ENCODE results near the gene CAMSAP3.

CAMSAP3 gene

DNA sequence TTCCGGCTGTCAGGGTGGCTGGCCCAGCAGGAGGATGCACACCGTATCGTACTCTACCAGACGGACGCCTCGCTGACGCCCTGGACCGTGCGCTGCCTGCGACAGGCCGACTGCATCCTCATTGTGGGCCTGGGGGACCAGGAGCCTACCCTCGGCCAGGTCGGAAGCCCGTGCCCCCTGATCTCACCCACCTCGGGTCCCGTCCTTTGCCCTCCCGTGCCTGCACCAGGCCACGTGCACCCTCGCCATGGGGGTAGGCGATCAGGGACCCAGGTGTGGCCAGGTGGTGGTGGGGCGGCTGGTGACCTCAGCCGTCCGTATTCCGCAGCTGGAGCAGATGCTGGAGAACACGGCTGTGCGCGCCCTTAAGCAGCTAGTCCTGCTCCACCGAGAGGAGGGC, 41.1 kb upstream of the CAMSAP3 start:
- Histone ChIP-seq H3K4me3 (ENCODE audit: low read length in 2 of 2) (no peak overlapping the region), H3K4me1 (ENCODE audit: control insufficient read depth in 2 of 2, insufficient read depth in 1 of 2, low read depth in 1 of 2, low read length in 2 of 2) (peaks cover 0 to 5% of the 10 kb centered on the region in 2 donors), H3K27ac (replicated peaks; ENCODE audit: low read length) (no peak overlapping the region), H2AFZ (ENCODE audit: low read length) (no peak overlapping the region), H3K4ac (ENCODE audit: low read length) (no peak overlapping the region), H3K14ac (ENCODE audit: low read length) (no peak overlapping the region), H3K23ac (ENCODE audit: low read depth, low read length, poor library complexity) (peak overlapping the region; percentile 91), H2BK5ac (ENCODE audit: low read length) (no peak overlapping the region), H3K27me3 (ENCODE audit: control insufficient read depth in 3 of 3, insufficient read depth in 3 of 3, low read depth in 1 of 3, low read length in 3 of 3) (no peaks in the 10 kb centered on the region), H2BK120ac (ENCODE audit: low read depth, low read length) (no peak overlapping the region), H2AK5ac (ENCODE audit: low read depth, low read length) (no peak overlapping the region), H3K79me1 (ENCODE audit: low read depth, low read length) (peaks cover 7% of the 10 kb centered on the region), H2BK15ac (ENCODE audit: low read length) (no peak overlapping the region), H3K4me2 (ENCODE audit: insufficient read depth, low read length, poor library complexity, severe bottlenecking) (no peak overlapping the region), H2BK12ac (ENCODE audit: low read length) (peak overlapping the region; percentile 89), H3K9ac (ENCODE audit: low read depth, low read length, poor library complexity) (peak overlapping the region; percentile 21), H3K9me3 (replicated peaks in 1 of 2; ENCODE audit: control insufficient read depth in 2 of 2, insufficient read depth in 1 of 2, low read depth in 1 of 2, low read length in 2 of 2) (peaks cover 0 to 4% of the 10 kb centered on the region in 2 donors), H4K91ac (ENCODE audit: low read depth, low read length, poor library complexity) (no peak overlapping the region), H3K18ac (ENCODE audit: low read length) (no peak overlapping the region), H4K8ac (ENCODE audit: low read depth, low read length) (no peak overlapping the region), H3K36me3 (replicated peaks in 1 of 2; ENCODE audit: control insufficient read depth in 2 of 2, insufficient read depth in 2 of 2, low read length in 2 of 2) (peaks cover 35 to 36% of the 10 kb centered on the region in 2 donors)
- no CpG with 5 or more reads among the region's 28 CpGs for WGBS, 2 donors (ENCODE audit: extremely low coverage in 2 of 2, insufficient read length in 2 of 2, insufficient replicate concordance in 1 of 2)
- DNase-seq (ENCODE audit: low spot score), result no peak

DNA sequence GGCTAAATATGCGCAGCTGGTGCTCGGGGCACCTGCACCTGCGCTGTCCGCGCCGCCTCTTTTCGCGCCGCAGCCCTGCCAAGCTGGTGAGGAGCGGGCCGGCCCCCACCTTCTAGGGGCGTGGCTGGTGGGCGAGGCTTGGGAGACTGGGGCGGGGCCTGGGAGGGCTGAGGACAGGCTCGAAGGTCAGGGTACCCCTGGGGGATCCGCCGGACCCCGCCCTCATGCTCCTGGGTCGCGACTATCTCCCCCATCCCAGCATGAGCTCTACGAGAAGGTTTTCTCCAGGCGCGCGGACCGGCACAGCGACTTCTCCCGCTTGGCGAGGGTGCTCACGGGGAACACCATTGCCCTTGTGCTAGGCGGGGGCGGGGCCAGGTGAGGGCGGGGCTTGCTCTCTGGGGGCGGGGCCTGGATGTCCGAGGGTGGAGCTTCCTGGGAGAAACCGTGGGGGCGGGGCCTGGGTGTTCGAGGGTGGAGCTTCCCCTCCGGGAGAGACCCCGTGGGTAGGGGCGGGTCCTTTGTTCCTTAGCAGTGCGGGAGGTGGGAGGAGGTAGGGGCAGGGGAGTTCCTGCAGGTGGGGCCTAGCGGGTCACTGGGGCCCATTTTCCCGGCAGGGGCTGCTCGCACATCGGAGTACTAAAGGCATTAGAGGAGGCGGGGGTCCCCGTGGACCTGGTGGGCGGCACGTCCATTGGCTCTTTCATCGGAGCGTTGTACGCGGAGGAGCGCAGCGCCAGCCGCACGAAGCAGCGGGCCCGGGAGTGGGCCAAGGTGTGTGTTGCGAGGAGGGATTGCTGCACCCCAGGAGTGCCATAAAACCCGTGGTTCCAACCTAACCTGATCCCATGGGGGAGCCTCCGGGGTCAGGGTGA, 40.4 kb upstream of the CAMSAP3 start:
- Histone ChIP-seq H2BK12ac (ENCODE audit: low read length) (peak overlapping the region; percentile 89), H3K23ac (ENCODE audit: low read depth, low read length, poor library complexity) (peak overlapping the region; percentile 91), H3K4ac (ENCODE audit: low read length) (no peak overlapping the region), H3K27ac (replicated peaks; ENCODE audit: low read length) (no peak overlapping the region), H3K9me3 (replicated peaks in 1 of 2; ENCODE audit: control insufficient read depth in 2 of 2, insufficient read depth in 1 of 2, low read depth in 1 of 2, low read length in 2 of 2) (peaks cover 0 to 4% of the 10 kb centered on the region in 2 donors), H3K4me1 (ENCODE audit: control insufficient read depth in 2 of 2, insufficient read depth in 1 of 2, low read depth in 1 of 2, low read length in 2 of 2) (peaks cover 0 to 5% of the 10 kb centered on the region in 2 donors), H3K14ac (ENCODE audit: low read length) (peak overlapping the region; percentile 8), H2AFZ (ENCODE audit: low read length) (no peak overlapping the region), H4K91ac (ENCODE audit: low read depth, low read length, poor library complexity) (no peak overlapping the region), H2AK5ac (ENCODE audit: low read depth, low read length) (no peak overlapping the region), H4K8ac (ENCODE audit: low read depth, low read length) (no peak overlapping the region), H3K18ac (ENCODE audit: low read length) (peak overlapping the region; percentile 38), H2BK120ac (ENCODE audit: low read depth, low read length) (no peak overlapping the region), H3K36me3 (replicated peaks in 1 of 2; ENCODE audit: control insufficient read depth in 2 of 2, insufficient read depth in 2 of 2, low read length in 2 of 2) (peaks cover 35% of the 10 kb centered on the region in 2 donors), H3K79me1 (ENCODE audit: low read depth, low read length) (peaks cover 7% of the 10 kb centered on the region), H3K27me3 (ENCODE audit: control insufficient read depth in 3 of 3, insufficient read depth in 3 of 3, low read depth in 1 of 3, low read length in 3 of 3) (no peaks in the 10 kb centered on the region), H2BK15ac (ENCODE audit: low read length) (no peak overlapping the region), H3K4me2 (ENCODE audit: insufficient read depth, low read length, poor library complexity, severe bottlenecking) (no peak overlapping the region), H3K4me3 (ENCODE audit: low read length in 2 of 2) (no peak overlapping the region), H3K9ac (ENCODE audit: low read depth, low read length, poor library complexity) (no peak overlapping the region), H2BK5ac (ENCODE audit: low read length) (no peak overlapping the region)
- DNase-seq (ENCODE audit: low spot score), result no peak
- no CpG with 5 or more reads among the region's 62 CpGs for WGBS, 2 donors (ENCODE audit: extremely low coverage in 2 of 2, insufficient read length in 2 of 2, insufficient replicate concordance in 1 of 2)

DNA sequence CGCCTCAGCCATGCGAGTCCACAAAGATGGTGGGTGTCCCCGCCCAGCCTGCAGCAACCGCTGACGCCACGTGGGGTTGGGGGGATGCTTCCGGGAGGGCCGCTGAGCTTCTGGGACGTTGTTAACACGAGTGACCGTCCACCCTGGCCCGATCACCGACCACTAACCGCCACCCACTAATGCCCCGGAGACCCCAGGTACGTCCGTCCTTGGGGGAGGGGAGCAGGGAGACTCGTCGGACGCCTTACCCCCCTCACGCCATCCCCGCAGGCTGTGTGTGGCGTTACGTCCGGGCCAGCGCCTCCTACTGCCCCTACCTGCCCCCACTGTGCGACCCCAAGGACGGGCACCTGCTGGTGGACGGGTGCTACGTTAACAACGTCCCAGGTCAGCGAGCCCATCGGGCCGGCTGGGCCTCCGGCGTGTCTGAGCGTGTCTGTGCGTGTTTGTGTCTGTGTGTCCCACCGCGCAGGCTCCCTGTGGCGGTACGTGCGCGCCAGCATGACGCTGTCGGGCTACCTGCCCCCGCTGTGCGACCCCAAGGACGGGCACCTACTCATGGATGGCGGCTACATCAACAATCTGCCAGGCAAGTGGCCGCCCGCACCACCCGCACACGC, 38.9 kb upstream of the CAMSAP3 start:
- H3K27ac ChIP-seq (replicated peaks; ENCODE audit: low read length), result no peak overlapping the region
- H3K36me3 ChIP-seq (replicated peaks in 1 of 2; ENCODE audit: control insufficient read depth in 2 of 2, insufficient read depth in 2 of 2, low read length in 2 of 2), result peaks cover 29 to 34% of the 10 kb centered on the region in 2 donors
- H2BK5ac ChIP-seq (ENCODE audit: low read length), result peak overlapping the region; percentile 53
- peak overlapping the region; percentile 17 for H4K8ac ChIP-seq (ENCODE audit: low read depth, low read length)
- peak overlapping the region in 1 of 2 donors; percentile 46 for H3K4me3 ChIP-seq (ENCODE audit: low read length in 2 of 2)
- H3K4me2 ChIP-seq (ENCODE audit: insufficient read depth, low read length, poor library complexity, severe bottlenecking), result no peak overlapping the region
- no CpG with 5 or more reads among the region's 54 CpGs for WGBS, 2 donors (ENCODE audit: extremely low coverage in 2 of 2, insufficient read length in 2 of 2, insufficient replicate concordance in 1 of 2)
- no peak overlapping the region for H2AFZ ChIP-seq (ENCODE audit: low read length)
- no peak overlapping the region for H3K14ac ChIP-seq (ENCODE audit: low read length)
- peak overlapping the region; percentile 80 for H3K23ac ChIP-seq (ENCODE audit: low read depth, low read length, poor library complexity)
- H2AK5ac ChIP-seq (ENCODE audit: low read depth, low read length), result no peak overlapping the region
- H2BK120ac ChIP-seq (ENCODE audit: low read depth, low read length), result no peak overlapping the region
- H4K91ac ChIP-seq (ENCODE audit: low read depth, low read length, poor library complexity), result no peak overlapping the region
- no peak overlapping the region for H3K9ac ChIP-seq (ENCODE audit: low read depth, low read length, poor library complexity)
- peaks cover 0 to 4% of the 10 kb centered on the region in 2 donors for H3K9me3 ChIP-seq (replicated peaks in 1 of 2; ENCODE audit: control insufficient read depth in 2 of 2, insufficient read depth in 1 of 2, low read depth in 1 of 2, low read length in 2 of 2)
- no peak for DNase-seq (ENCODE audit: low spot score)
- H3K4me1 ChIP-seq (ENCODE audit: control insufficient read depth in 2 of 2, insufficient read depth in 1 of 2, low read depth in 1 of 2, low read length in 2 of 2), result no peaks in the 10 kb centered on the region
- no peaks in the 10 kb centered on the region for H3K27me3 ChIP-seq (ENCODE audit: control insufficient read depth in 3 of 3, insufficient read depth in 3 of 3, low read depth in 1 of 3, low read length in 3 of 3)
- peaks cover 7% of the 10 kb centered on the region for H3K79me1 ChIP-seq (ENCODE audit: low read depth, low read length)
- no peak overlapping the region for H2BK15ac ChIP-seq (ENCODE audit: low read length)
- no peak overlapping the region for H3K18ac ChIP-seq (ENCODE audit: low read length)
- no peak overlapping the region for H2BK12ac ChIP-seq (ENCODE audit: low read length)
- no peak overlapping the region for H3K4ac ChIP-seq (ENCODE audit: low read length)

DNA sequence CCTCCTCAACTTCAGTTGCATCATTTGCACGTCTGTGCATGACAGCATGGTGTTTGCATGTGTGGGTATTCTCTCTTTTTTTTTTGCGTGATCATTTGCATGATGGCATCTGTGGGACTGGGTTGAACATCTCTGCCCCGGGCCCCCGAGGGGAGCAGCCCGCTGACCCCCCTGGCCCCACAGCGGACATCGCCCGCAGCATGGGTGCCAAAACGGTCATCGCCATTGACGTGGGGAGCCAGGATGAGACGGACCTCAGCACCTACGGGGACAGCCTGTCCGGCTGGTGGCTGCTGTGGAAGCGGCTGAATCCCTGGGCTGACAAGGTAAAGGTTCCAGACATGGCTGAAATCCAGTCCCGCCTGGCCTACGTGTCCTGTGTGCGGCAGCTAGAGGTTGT, 37.0 kb upstream of the CAMSAP3 start:
- Histone ChIP-seq H2BK5ac (ENCODE audit: low read length) (no peak overlapping the region), H4K91ac (ENCODE audit: low read depth, low read length, poor library complexity) (no peak overlapping the region), H3K36me3 (replicated peaks in 1 of 2; ENCODE audit: control insufficient read depth in 2 of 2, insufficient read depth in 2 of 2, low read length in 2 of 2) (peaks cover 29 to 34% of the 10 kb centered on the region in 2 donors), H3K4me2 (ENCODE audit: insufficient read depth, low read length, poor library complexity, severe bottlenecking) (no peak overlapping the region), H3K9me3 (replicated peaks in 1 of 2; ENCODE audit: control insufficient read depth in 2 of 2, insufficient read depth in 1 of 2, low read depth in 1 of 2, low read length in 2 of 2) (peaks cover 0 to 4% of the 10 kb centered on the region in 2 donors), H3K27ac (replicated peaks; ENCODE audit: low read length) (no peak overlapping the region), H2BK12ac (ENCODE audit: low read length) (no peak overlapping the region), H3K14ac (ENCODE audit: low read length) (no peak overlapping the region), H4K8ac (ENCODE audit: low read depth, low read length) (no peak overlapping the region), H2BK15ac (ENCODE audit: low read length) (no peak overlapping the region), H3K4ac (ENCODE audit: low read length) (no peak overlapping the region), H3K79me1 (ENCODE audit: low read depth, low read length) (peaks cover 7% of the 10 kb centered on the region), H3K9ac (ENCODE audit: low read depth, low read length, poor library complexity) (no peak overlapping the region), H3K4me3 (ENCODE audit: low read length in 2 of 2) (peak overlapping the region in 1 of 2 donors; percentile 47), H2AFZ (ENCODE audit: low read length) (no peak overlapping the region), H3K18ac (ENCODE audit: low read length) (no peak overlapping the region), H3K27me3 (ENCODE audit: control insufficient read depth in 3 of 3, insufficient read depth in 3 of 3, low read depth in 1 of 3, low read length in 3 of 3) (no peaks in the 10 kb centered on the region), H2AK5ac (ENCODE audit: low read depth, low read length) (no peak overlapping the region), H3K23ac (ENCODE audit: low read depth, low read length, poor library complexity) (no peak overlapping the region), H3K4me1 (ENCODE audit: control insufficient read depth in 2 of 2, insufficient read depth in 1 of 2, low read depth in 1 of 2, low read length in 2 of 2) (no peaks in the 10 kb centered on the region), H2BK120ac (ENCODE audit: low read depth, low read length) (no peak overlapping the region)
- DNase-seq (ENCODE audit: low spot score), result no peak
- no CpG with 5 or more reads among the region's 18 CpGs for WGBS, 2 donors (ENCODE audit: extremely low coverage in 2 of 2, insufficient read length in 2 of 2, insufficient replicate concordance in 1 of 2)
